Activated naive CD4-positive, alpha-beta T cell treated with anti-CD3 and anti-CD28 coated beads, Interleukin-2, amount 10 ng/mL, durations not matched to agents 5 hours and 36 hours (primary cell): ENCODE measurements around the gene RELB. TPM values are rescaled to one million over a fixed set of nuclear protein-coding genes. Genes with fewer than 3 reads are reported as not detected.

Experiments
- total RNA-seq, 2 experiments: library from RNA; stranded (reverse); gene quantifications; one replicate each; pipeline ENCODE4 v1.2.3, GENCODE V29; 2021

The RELB gene, protein sequence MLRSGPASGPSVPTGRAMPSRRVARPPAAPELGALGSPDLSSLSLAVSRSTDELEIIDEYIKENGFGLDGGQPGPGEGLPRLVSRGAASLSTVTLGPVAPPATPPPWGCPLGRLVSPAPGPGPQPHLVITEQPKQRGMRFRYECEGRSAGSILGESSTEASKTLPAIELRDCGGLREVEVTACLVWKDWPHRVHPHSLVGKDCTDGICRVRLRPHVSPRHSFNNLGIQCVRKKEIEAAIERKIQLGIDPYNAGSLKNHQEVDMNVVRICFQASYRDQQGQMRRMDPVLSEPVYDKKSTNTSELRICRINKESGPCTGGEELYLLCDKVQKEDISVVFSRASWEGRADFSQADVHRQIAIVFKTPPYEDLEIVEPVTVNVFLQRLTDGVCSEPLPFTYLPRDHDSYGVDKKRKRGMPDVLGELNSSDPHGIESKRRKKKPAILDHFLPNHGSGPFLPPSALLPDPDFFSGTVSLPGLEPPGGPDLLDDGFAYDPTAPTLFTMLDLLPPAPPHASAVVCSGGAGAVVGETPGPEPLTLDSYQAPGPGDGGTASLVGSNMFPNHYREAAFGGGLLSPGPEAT
- total RNA-seq, result 10 to 100 TPM; 28.5 to 28.9 TPM

GRCh38 chr19:45001087-45001739 lies at the start of gene RELB:
Gene RELB (plus strand): TSS chr19:45001464. CDS start chr19:45001580, 116 bp downstream.

GRCh38 chr19:44954649-44955504 lies 46.4 kb upstream of the RELB start, which contains the start of gene CLPTM1:
Gene CLPTM1 (plus strand): TSS chr19:44955380. CDS start chr19:44955396, 16 bp downstream.

GRCh38 chr19:45038931-45039893 lies 37.9 kb downstream of the RELB start, which contains the start of gene CLASRP:
Gene CLASRP (plus strand): TSS chr19:45039045. CDS start chr19:45040213, 1,168 bp downstream.

GRCh38 chr19:45076029-45076850 lies 75.0 kb downstream of the RELB start, which contains the start of gene ZNF296:
Gene ZNF296 (minus strand): TSS chr19:45076478. CDS start chr19:45076373, 105 bp downstream.

DNA sequence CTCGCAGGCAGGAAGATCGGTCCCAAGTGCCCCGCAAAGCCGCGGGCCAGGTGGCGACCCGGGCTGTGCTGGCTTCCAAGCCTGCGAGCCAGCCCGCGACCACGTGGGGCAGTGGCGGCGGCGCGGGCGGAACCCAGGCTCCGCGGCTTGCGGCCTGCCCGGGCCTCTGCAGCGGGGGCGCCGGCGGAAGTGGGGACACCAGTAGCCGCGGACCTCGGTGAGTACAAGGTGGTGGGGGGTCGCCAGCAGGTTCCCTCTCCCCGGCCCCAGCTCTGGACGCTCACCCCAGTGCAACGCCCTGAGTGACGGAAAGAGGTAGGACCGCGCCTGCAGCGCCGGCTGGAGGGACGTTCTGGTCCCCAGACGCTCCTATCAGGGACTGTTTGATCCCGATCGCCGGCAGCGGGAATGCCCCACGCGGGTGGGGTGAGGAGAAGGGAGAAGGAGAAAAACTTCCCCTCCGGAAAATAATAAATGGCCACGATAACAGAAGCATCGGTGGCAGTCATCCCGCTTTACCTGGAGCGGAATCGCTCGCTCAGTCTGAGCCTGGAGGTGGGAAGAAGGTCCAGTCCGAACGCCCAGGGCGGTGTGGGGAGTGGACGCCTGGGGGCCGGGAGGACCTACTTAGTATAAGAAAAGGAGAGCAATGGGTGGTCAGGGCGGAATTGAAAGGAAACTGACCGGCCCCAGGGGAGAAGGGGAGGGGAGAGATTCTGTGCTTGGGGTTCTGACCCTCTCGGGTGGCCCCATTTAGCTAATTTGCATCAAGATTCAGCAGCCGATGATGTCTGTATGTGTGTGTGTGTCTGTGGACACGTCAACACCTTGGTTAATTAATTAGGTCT lies 78.0 kb downstream of the RELB start, which contains the start of gene GEMIN7:
TSS of gene GEMIN7 (plus strand) at position 198 of the 848 bp plus-strand sequence. CDS start 10,855 bp downstream, outside the sequence.

Other genes starting within 250 kb of the RELB start
- not detected for gene CBLC, start 223.6 kb upstream of the RELB start, total RNA-seq
- not detected for gene BCAM, start 192.4 kb upstream of the RELB start, total RNA-seq
- under 1 TPM in 1 of 2 experiments, not detected in 1; 0.34 TPM for gene NECTIN2, start 155.2 kb upstream of the RELB start, total RNA-seq
- gene TOMM40, start 110.2 kb upstream of the RELB start, total RNA-seq, result 10 to 100 TPM; 49.2 to 51.5 TPM
- under 1 TPM; 0.31 to 0.91 TPM for gene APOE, start 95.7 kb upstream of the RELB start, total RNA-seq
- under 1 TPM; 0.58 to 0.81 TPM for gene APOC1, start 86.9 kb upstream of the RELB start, total RNA-seq
- gene APOC4, start 59.2 kb upstream of the RELB start, total RNA-seq, result not detected
- gene APOC2, start 55.4 kb upstream of the RELB start, total RNA-seq, result not detected
- gene CLPTM1, start 46.1 kb upstream of the RELB start, total RNA-seq, result 10 to 100 TPM; 64.0 to 65.0 TPM
- 100 to 1,000 TPM in 1 of 2 experiments, 10 to 100 TPM in 1; 94.6 to 107 TPM for gene CLASRP, start 37.6 kb downstream of the RELB start, total RNA-seq
- 1 to 10 TPM; 3.1 to 3.8 TPM for gene ZNF296, start 75.0 kb downstream of the RELB start, total RNA-seq
- gene GEMIN7, start 77.8 kb downstream of the RELB start, total RNA-seq, result 10 to 100 TPM; 23.5 to 23.8 TPM
- gene PPP1R37, start 91.7 kb downstream of the RELB start, total RNA-seq, result 10 to 100 TPM; 21.2 to 21.6 TPM
- gene NKPD1, start 159.5 kb downstream of the RELB start, total RNA-seq, result under 1 TPM; 0.24 to 0.35 TPM
- 100 to 1,000 TPM in 1 of 2 experiments, 10 to 100 TPM in 1; 97.9 to 102 TPM for gene TRAPPC6A, start 176.8 kb downstream of the RELB start, total RNA-seq
- gene BLOC1S3, start 177.3 kb downstream of the RELB start, total RNA-seq, result 10 to 100 TPM; 16.7 to 18.7 TPM
- gene EXOC3L2, start 243.9 kb downstream of the RELB start, total RNA-seq, result not detected
- 10 to 100 TPM; 22.1 to 25.2 TPM for gene MARK4, start 249.8 kb downstream of the RELB start, total RNA-seq